CD4-positive, alpha-beta T cell (primary cell): Measurements from ENCODE around the gene KRTAP10-2. TPM values are rescaled to one million over a fixed set of nuclear protein-coding genes. Genes with fewer than 3 reads are reported as not detected.

Experiments used
- ATAC-seq: fragments of 200-7000 bp; cut with Tn5 transposase; one replicate; pipeline ENCODE4 v1.10.0; 2022; ENCODE audit warnings: mild to moderate bottlenecking; ENCODE audit not compliant: poor library complexity
- CTCF ChIA-PET: fragments of 350-600 bp; sonication (Branson Sonifier 250); formaldehyde crosslinking; loops from one replicate; lab custom pipeline; 2021; ENCODE audit warnings: antibody characterized with exemption, inconsistent platforms; lab: Charles Lee
- POLR2A ChIA-PET: fragments of 350-600 bp; sonication (Branson Sonifier 250); formaldehyde crosslinking; loops from one replicate; lab custom pipeline; 2021; ENCODE audit warnings: antibody characterized with exemption, inconsistent platforms; lab: Charles Lee
- DNase-seq, 14 experiments: peaks; one replicate each; pipeline ENCODE4 v3.0.0-alpha.2; 2013 to 2020; ENCODE audit warnings: mixed read lengths in 2 of 14
- H3K27ac ChIP-seq, 2 donors: one replicate each; pipeline versions ENCODE4 v1.5.1 to v1.7.0; 2013; ENCODE audit warnings: low read length in 2 of 2, low read depth in 1 of 2, mild to moderate bottlenecking in 1 of 2
- H3K27me3 ChIP-seq, 2 experiments: 1 replicate in 1 of 2; 2 replicates in 1 of 2; pipeline versions ENCODE4 v1.6.1 to v1.7.0; 2013; ENCODE audit warnings: low read length in 2 of 2, control low read depth in 1 of 2, mild to moderate bottlenecking in 1 of 2, moderate library complexity in 1 of 2; ENCODE audit not compliant: insufficient read depth in 2 of 2, control insufficient read depth in 1 of 2
- H3K36me3 ChIP-seq: one replicate; pipeline ENCODE4 v1.6.1; 2013; ENCODE audit warnings: low read length, control low read depth; ENCODE audit not compliant: insufficient read depth
- H3K4me1 ChIP-seq: one replicate; pipeline ENCODE4 v1.6.1; 2013; ENCODE audit warnings: low read length, control low read depth; ENCODE audit not compliant: insufficient read depth
- H3K4me3 ChIP-seq: one replicate; pipeline ENCODE4 v1.5.1; 2013; ENCODE audit warnings: mild to moderate bottlenecking, low read length, moderate library complexity
- H3K9me3 ChIP-seq, 2 experiments: 1 replicate in 1 of 2; 2 replicates in 1 of 2; pipeline versions ENCODE4 v1.6.1 to v1.7.0; 2013; ENCODE audit warnings: low read length in 2 of 2, mild to moderate bottlenecking in 2 of 2, control low read depth in 1 of 2, moderate library complexity in 1 of 2; ENCODE audit not compliant: control insufficient read depth in 1 of 2, insufficient read depth in 1 of 2
- H3K27ac Mint-ChIP-seq: one replicate; pipeline ENCODE4 v1.8.0; 2020; ENCODE audit warnings: mixed read lengths
- H3K27me3 Mint-ChIP-seq: one replicate; pipeline ENCODE4 v1.8.0; 2021; ENCODE audit warnings: mixed read lengths
- H3K36me3 Mint-ChIP-seq: one replicate; pipeline ENCODE4 v1.8.0; 2021; ENCODE audit warnings: low read depth, mixed read lengths
- H3K4me1 Mint-ChIP-seq: one replicate; pipeline ENCODE4 v1.8.0; 2021; ENCODE audit warnings: low read depth, mixed read lengths
- H3K4me3 Mint-ChIP-seq: one replicate; pipeline ENCODE4 v1.8.0; 2020; ENCODE audit warnings: mild to moderate bottlenecking, mixed read lengths
- H3K9me3 Mint-ChIP-seq: one replicate; pipeline ENCODE4 v1.8.0; 2020; ENCODE audit warnings: mixed read lengths
- intact Hi-C, 2 experiments: fragments of 100-400 bp; cut with DNase I in 1 of 2; cut with micrococcal nuclease in 1 of 2; formaldehyde crosslinking; loops; one replicate each; pipeline versions ENCODE4 v1.15.1 to v1.9.0; 2023 to 2025; cut with DNase I, micrococcal nuclease
- total RNA-seq, 174 experiments: library from RNA in 2 of 174; stranded (reverse) in 2 of 174; gene quantifications; one replicate each; pipeline ENCODE4 v1.2.3 and lab custom pipeline; 2021 to 2026
- TF ChIP-seq, protein P1 (sequence below): fragments of 200-600 bp; IDR thresholded peaks from one replicate; pipeline ENCODE4 v1.8.0; 2022; ENCODE audit warnings: antibody characterized with exemption, mild to moderate bottlenecking

The KRTAP10-2 gene
- total RNA-seq, 2 experiments from 2014 or later, result not detected

GRCh38 chr21:44520326-44521300 is 30.7 kb downstream of the KRTAP10-2 start:
- Histone ChIP-seq H3K4me3 (no peak overlapping the region), H3K27me3 (no peaks in the 10 kb centered on the region), H3K27ac (no peak overlapping the region), H3K4me1 (no peaks in the 10 kb centered on the region), H3K36me3 (no peaks in the 10 kb centered on the region), H3K9me3 (peaks cover 0 to 10% of the 10 kb centered on the region in 2 experiments)
- TF ChIP-seq, protein P1, sequence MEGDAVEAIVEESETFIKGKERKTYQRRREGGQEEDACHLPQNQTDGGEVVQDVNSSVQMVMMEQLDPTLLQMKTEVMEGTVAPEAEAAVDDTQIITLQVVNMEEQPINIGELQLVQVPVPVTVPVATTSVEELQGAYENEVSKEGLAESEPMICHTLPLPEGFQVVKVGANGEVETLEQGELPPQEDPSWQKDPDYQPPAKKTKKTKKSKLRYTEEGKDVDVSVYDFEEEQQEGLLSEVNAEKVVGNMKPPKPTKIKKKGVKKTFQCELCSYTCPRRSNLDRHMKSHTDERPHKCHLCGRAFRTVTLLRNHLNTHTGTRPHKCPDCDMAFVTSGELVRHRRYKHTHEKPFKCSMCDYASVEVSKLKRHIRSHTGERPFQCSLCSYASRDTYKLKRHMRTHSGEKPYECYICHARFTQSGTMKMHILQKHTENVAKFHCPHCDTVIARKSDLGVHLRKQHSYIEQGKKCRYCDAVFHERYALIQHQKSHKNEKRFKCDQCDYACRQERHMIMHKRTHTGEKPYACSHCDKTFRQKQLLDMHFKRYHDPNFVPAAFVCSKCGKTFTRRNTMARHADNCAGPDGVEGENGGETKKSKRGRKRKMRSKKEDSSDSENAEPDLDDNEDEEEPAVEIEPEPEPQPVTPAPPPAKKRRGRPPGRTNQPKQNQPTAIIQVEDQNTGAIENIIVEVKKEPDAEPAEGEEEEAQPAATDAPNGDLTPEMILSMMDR, result no peak
- no peaks in the 10 kb centered on the region for H3K4me1 Mint-ChIP-seq
- no peak for DNase-seq
- no peak for ATAC-seq
- H3K4me3 Mint-ChIP-seq, result no peak overlapping the region
- no peaks in the 10 kb centered on the region for H3K9me3 Mint-ChIP-seq
- CTCF ChIA-PET, result no interaction called here
- no peak overlapping the region for H3K27ac Mint-ChIP-seq
- POLR2A ChIA-PET, result no interaction called here
- intact Hi-C loops, result no loop called here
- H3K27me3 Mint-ChIP-seq, result no peaks in the 10 kb centered on the region
- H3K36me3 Mint-ChIP-seq, result no peaks in the 10 kb centered on the region

GRCh38 chr21:44519346-44520325 is 31.7 kb downstream of the KRTAP10-2 start:
- intact Hi-C loops, result no loop called here

DNA sequence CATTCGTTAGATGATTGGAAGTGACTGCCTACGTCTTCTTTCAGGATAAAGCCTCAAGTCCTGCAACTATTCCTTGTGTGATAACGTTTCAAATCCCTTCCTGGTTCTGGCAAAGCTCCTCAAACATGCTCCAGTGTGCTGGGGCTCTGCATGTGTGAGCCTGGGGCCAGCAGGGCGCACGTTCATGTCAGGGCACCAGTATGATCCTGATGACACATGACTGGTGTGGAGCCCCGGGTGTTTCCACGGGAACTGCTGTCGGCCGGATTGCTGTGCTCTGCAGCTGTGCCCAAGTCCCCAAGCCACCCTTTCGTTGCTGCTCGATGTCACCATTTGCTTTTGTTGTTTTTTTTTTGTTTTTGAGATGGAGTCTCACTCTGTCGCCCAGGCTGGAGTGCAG is 32.6 kb downstream of the KRTAP10-2 start:
- H3K27me3 ChIP-seq, result no peaks in the 10 kb centered on the region
- Mint-ChIP-seq H3K27ac (no peak overlapping the region), H3K9me3 (no peaks in the 10 kb centered on the region), H3K4me1 (no peaks in the 10 kb centered on the region), H3K36me3 (no peaks in the 10 kb centered on the region), H3K4me3 (no peak overlapping the region), H3K27me3 (no peaks in the 10 kb centered on the region)
- intact Hi-C loops, result no loop called here
- H3K9me3 ChIP-seq, result peaks cover 0 to 10% of the 10 kb centered on the region in 2 experiments
- no peaks in the 10 kb centered on the region for H3K4me1 ChIP-seq
- POLR2A ChIA-PET, result no interaction called here
- H3K4me3 ChIP-seq, result no peak overlapping the region
- no peak overlapping the region for H3K27ac ChIP-seq
- TF ChIP-seq, protein P1, result no peak
- no peaks in the 10 kb centered on the region for H3K36me3 ChIP-seq
- CTCF ChIA-PET, result no interaction called here
- no peak for ATAC-seq
- DNase-seq, result no peak

More at GRCh38 chr21:44519346-44520325, 31.7 kb downstream of the KRTAP10-2 start:
- H3K27ac ChIP-seq, result no peak overlapping the region
- H3K27me3 ChIP-seq, result no peaks in the 10 kb centered on the region
- H3K4me3 Mint-ChIP-seq, result no peak overlapping the region
- H3K27ac Mint-ChIP-seq, result no peak overlapping the region
- H3K4me1 ChIP-seq, result no peaks in the 10 kb centered on the region
- DNase-seq (no peak), ATAC-seq (no peak)
- H3K4me3 ChIP-seq, result no peak overlapping the region
- no peaks in the 10 kb centered on the region for H3K27me3 Mint-ChIP-seq
- H3K9me3 Mint-ChIP-seq, result no peaks in the 10 kb centered on the region
- no peaks in the 10 kb centered on the region for H3K4me1 Mint-ChIP-seq
- POLR2A ChIA-PET, result no interaction called here
- no peaks in the 10 kb centered on the region for H3K36me3 Mint-ChIP-seq
- CTCF ChIA-PET, result no interaction called here
- TF ChIP-seq, protein P1, result no peak
- H3K36me3 ChIP-seq, result no peaks in the 10 kb centered on the region
- peaks cover 0 to 10% of the 10 kb centered on the region in 2 experiments for H3K9me3 ChIP-seq
